Measurements from ENCODE around the gene CFAP54. TPM values are rescaled to one million over a fixed set of nuclear protein-coding genes. Genes with fewer than 3 reads are reported as not detected.
"Not testable (repeated sequence)": the region's sequence is repeated elsewhere in the genome, so short reads cannot be mapped to it uniquely, and the experiment has no call there.

The CFAP54 gene
- total and polyA plus RNA-seq, 2 donors (not counting 3 experiments of a cell fraction or from before 2014, with no cell fraction given): 3.6 to 26.9 TPM

- BruUV-seq (replicated peaks); DNase-seq (ENCODE audit: low read depth, low spot score); H3K79me2 ChIP-seq (ENCODE audit: control insufficient read depth, insufficient read depth, low read length); POLR2A ChIA-PET; H3K27ac ChIP-seq (ENCODE audit: insufficient read depth, low read depth, low read length); H3K4me2 ChIP-seq (ENCODE audit: insufficient read depth, low read length); H3K4me3 ChIP-seq (replicated peaks in 1 of 3; ENCODE audit: insufficient read depth in 1 of 3, low read depth in 1 of 3, low read length in 3 of 3); H3K36me3 ChIP-seq (ENCODE audit: control insufficient read depth in 2 of 2, extremely low read depth in 1 of 2, insufficient read depth in 2 of 2, low read length in 2 of 2); FAIRE-seq; H2AFZ ChIP-seq (ENCODE audit: low read depth, low read length); dilution Hi-C loops (cut with MboI; ENCODE audit: extremely low pct_ligation_motif_present, low sequenced_read_pairs); H3K9me3 ChIP-seq (replicated peaks; ENCODE audit: control insufficient read depth, insufficient read depth, low read length); H3K27me3 ChIP-seq (ENCODE audit: control insufficient read depth in 2 of 2, insufficient read depth in 2 of 2, low read length in 2 of 2); intact Hi-C loops (cut with micrococcal nuclease); H3K4me1 ChIP-seq (ENCODE audit: control insufficient read depth, extremely low read depth, insufficient read depth, low read length); CTCF ChIA-PET; H3K9ac ChIP-seq (replicated peaks; ENCODE audit: extremely low read depth, insufficient read depth, low read length); H4K20me1 ChIP-seq (replicated peaks; ENCODE audit: control insufficient read depth, extremely low read depth, insufficient read depth, low read length); H3K9me1 ChIP-seq (replicated peaks; ENCODE audit: control insufficient read depth, extremely low read depth, insufficient read depth, low read length): not testable (repeated sequence)
Measured at GRCh38 chr12:96604374-96604773, 115.0 kb downstream of the CFAP54 start.

DNA sequence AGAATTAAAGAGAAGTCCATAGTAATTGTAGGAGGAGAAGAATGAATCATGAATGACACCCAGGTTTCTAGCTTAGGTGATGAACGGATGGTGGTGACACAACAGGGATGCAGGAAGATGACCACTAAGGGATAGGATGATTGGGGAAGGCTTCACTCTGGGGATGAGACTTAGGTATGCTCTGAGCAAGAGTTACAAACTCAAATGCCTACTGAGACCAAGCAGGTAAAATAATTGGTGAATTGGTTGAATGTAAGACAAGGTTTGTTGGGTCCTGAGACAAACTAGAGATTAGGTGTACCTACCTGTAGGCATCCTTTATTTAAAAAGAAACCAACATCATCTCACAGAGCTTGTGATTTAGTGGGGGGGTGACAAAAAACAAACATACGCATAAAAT, 116.3 kb downstream of the CFAP54 start:
- CTCF ChIA-PET: interaction anchor here (0.9 kb wide), 1 partner anchor 11 kb away, joined by 3 read pairs; no protein-coding TSS in a partner anchor
- H3K4me3 ChIP-seq (replicated peaks in 1 of 3; ENCODE audit: insufficient read depth in 1 of 3, low read depth in 1 of 3, low read length in 3 of 3): no peak overlapping the region
- H4K20me1 ChIP-seq (replicated peaks; ENCODE audit: control insufficient read depth, extremely low read depth, insufficient read depth, low read length): no peaks in the 10 kb centered on the region
- H3K27me3 ChIP-seq (ENCODE audit: control insufficient read depth in 2 of 2, insufficient read depth in 2 of 2, low read length in 2 of 2): no peaks in the 10 kb centered on the region
- POLR2A ChIA-PET: no interaction called here
- intact Hi-C loops (cut with micrococcal nuclease): no loop called here
- H3K9me1 ChIP-seq (replicated peaks; ENCODE audit: control insufficient read depth, extremely low read depth, insufficient read depth, low read length): no peaks in the 10 kb centered on the region
- DNase-seq (ENCODE audit: low read depth, low spot score) (no peak), FAIRE-seq (no peak)
- H3K4me1 ChIP-seq (ENCODE audit: control insufficient read depth, extremely low read depth, insufficient read depth, low read length): no peaks in the 10 kb centered on the region
- H3K9ac ChIP-seq (replicated peaks; ENCODE audit: extremely low read depth, insufficient read depth, low read length): no peak overlapping the region
- no peaks in the 10 kb centered on the region for H3K9me3 ChIP-seq (replicated peaks; ENCODE audit: control insufficient read depth, insufficient read depth, low read length)
- H3K27ac ChIP-seq (ENCODE audit: insufficient read depth, low read depth, low read length): no peak overlapping the region
- no peaks in the 10 kb centered on the region for H3K79me2 ChIP-seq (ENCODE audit: control insufficient read depth, insufficient read depth, low read length)
- TF ChIP-seq POLR2AphosphoS5 (IDR thresholded peaks at IDR 0.05; ENCODE audit: insufficient read depth, low read depth, low read length): no peak
- no peak for TF ChIP-seq MAX (IDR thresholded peaks at IDR 0.05; ENCODE audit: insufficient read depth, insufficient read length)
- no peak for TF ChIP-seq GATA2 (IDR thresholded peaks at IDR 0.05; ENCODE audit: insufficient read depth, insufficient read length, low read depth, low read length)
- no peak for TF ChIP-seq FOS (IDR thresholded peaks at IDR 0.05; ENCODE audit: borderline replicate concordance, insufficient read depth, low read length)
- TF ChIP-seq POLR2A (IDR thresholded peaks at IDR 0.05; ENCODE audit: low read depth, low read length): no peak
- TF ChIP-seq MYC (IDR thresholded peaks at IDR 0.05; ENCODE audit: low read depth, low read length): no peak
- no peak for TF ChIP-seq EZH2 (IDR thresholded peaks at IDR 0.05; ENCODE audit: borderline replicate concordance, low read depth, low read length, severe bottlenecking)
- TF ChIP-seq JUN (IDR thresholded peaks at IDR 0.05; ENCODE audit: borderline replicate concordance, insufficient read depth, insufficient read length, low read depth): no peak
- TF ChIP-seq, protein P1, sequence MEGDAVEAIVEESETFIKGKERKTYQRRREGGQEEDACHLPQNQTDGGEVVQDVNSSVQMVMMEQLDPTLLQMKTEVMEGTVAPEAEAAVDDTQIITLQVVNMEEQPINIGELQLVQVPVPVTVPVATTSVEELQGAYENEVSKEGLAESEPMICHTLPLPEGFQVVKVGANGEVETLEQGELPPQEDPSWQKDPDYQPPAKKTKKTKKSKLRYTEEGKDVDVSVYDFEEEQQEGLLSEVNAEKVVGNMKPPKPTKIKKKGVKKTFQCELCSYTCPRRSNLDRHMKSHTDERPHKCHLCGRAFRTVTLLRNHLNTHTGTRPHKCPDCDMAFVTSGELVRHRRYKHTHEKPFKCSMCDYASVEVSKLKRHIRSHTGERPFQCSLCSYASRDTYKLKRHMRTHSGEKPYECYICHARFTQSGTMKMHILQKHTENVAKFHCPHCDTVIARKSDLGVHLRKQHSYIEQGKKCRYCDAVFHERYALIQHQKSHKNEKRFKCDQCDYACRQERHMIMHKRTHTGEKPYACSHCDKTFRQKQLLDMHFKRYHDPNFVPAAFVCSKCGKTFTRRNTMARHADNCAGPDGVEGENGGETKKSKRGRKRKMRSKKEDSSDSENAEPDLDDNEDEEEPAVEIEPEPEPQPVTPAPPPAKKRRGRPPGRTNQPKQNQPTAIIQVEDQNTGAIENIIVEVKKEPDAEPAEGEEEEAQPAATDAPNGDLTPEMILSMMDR (IDR thresholded peaks at IDR 0.05; ENCODE audit: extremely low read depth in 1 of 2, insufficient read depth in 1 of 2, low read depth in 1 of 2, low read length in 2 of 2): no peak
- no TSS peak for BruUV-seq (replicated peaks)
- dilution Hi-C loops (cut with MboI; ENCODE audit: extremely low pct_ligation_motif_present, low sequenced_read_pairs): no loop called here
- no peak overlapping the region for H3K4me2 ChIP-seq (ENCODE audit: insufficient read depth, low read length)
- H3K36me3 ChIP-seq (ENCODE audit: control insufficient read depth in 2 of 2, extremely low read depth in 1 of 2, insufficient read depth in 2 of 2, low read length in 2 of 2): peaks cover 0 to 3% of the 10 kb centered on the region in 2 experiments
- no peak overlapping the region for H2AFZ ChIP-seq (ENCODE audit: low read depth, low read length)

All from endothelial cell of umbilical vein (primary cell).